ENCODE data around the gene SLC16A10.
"Not testable (repeated sequence)": the region's sequence is repeated elsewhere in the genome, so short reads cannot be mapped to it uniquely, and the experiment has no call there.

Gene SLC16A10

GRCh38 chr6:111219785-111220184 lies 132.5 kb downstream of the SLC16A10 start:
- no peak for DNase-seq (ENCODE audit: low read depth in 2 of 2)

- DNase-seq (ENCODE audit: low read depth in 2 of 2), result no peak
Observed at GRCh38 chr6:111220383-111221031, 133.2 kb downstream of the SLC16A10 start.

- no peak for DNase-seq (ENCODE audit: low read depth in 2 of 2)
Observed at GRCh38 chr6:111221804-111222203, 134.5 kb downstream of the SLC16A10 start.

GRCh38 chr6:111222341-111222740 lies 135.0 kb downstream of the SLC16A10 start:
- DNase-seq (ENCODE audit: low read depth in 2 of 2), result no peak

GRCh38 chr6:111228094-111228493 lies 140.8 kb downstream of the SLC16A10 start:
- DNase-seq (ENCODE audit: low read depth in 2 of 2), result no peak

GRCh38 chr6:111230351-111231089 lies 143.2 kb downstream of the SLC16A10 start:
- no peak for DNase-seq (ENCODE audit: low read depth in 2 of 2)

- no peak for DNase-seq (ENCODE audit: low read depth in 2 of 2)
Observed at GRCh38 chr6:111231090-111231459, 143.8 kb downstream of the SLC16A10 start.

GRCh38 chr6:111237852-111238251 lies 150.5 kb downstream of the SLC16A10 start:
- DNase-seq (ENCODE audit: low read depth in 2 of 2), result no peak

GRCh38 chr6:111238464-111239119 lies 151.3 kb downstream of the SLC16A10 start:
- no peak for DNase-seq (ENCODE audit: low read depth in 2 of 2)

- no peak for DNase-seq (ENCODE audit: low read depth in 2 of 2)
Observed at GRCh38 chr6:111239461-111239860, 152.2 kb downstream of the SLC16A10 start.

- DNase-seq (ENCODE audit: low read depth in 2 of 2), result no peak
Observed at GRCh38 chr6:111242452-111242851, 155.1 kb downstream of the SLC16A10 start.

GRCh38 chr6:111243095-111243494 lies 155.8 kb downstream of the SLC16A10 start:
- no peak for DNase-seq (ENCODE audit: low read depth in 2 of 2)

- DNase-seq (ENCODE audit: low read depth in 2 of 2), result no peak
Observed at GRCh38 chr6:111248789-111249188, 161.5 kb downstream of the SLC16A10 start.

- DNase-seq (ENCODE audit: low read depth in 2 of 2), result no peak
Observed at GRCh38 chr6:111250791-111251354, 163.6 kb downstream of the SLC16A10 start.

GRCh38 chr6:111252726-111253125 lies 165.4 kb downstream of the SLC16A10 start:
- DNase-seq (ENCODE audit: low read depth in 2 of 2), result no peak

- no peak for DNase-seq (ENCODE audit: low read depth in 2 of 2)
Observed at GRCh38 chr6:111254004-111254778, 166.9 kb downstream of the SLC16A10 start.

- DNase-seq (ENCODE audit: low read depth in 2 of 2), result no peak
Observed at GRCh38 chr6:111254779-111255166, 167.5 kb downstream of the SLC16A10 start.

- not testable (repeated sequence) for DNase-seq (ENCODE audit: low read depth in 2 of 2)
Observed at GRCh38 chr6:111255838-111256237, 168.5 kb downstream of the SLC16A10 start.

- DNase-seq (ENCODE audit: low read depth in 2 of 2), result no peak
Observed at GRCh38 chr6:111256646-111257045, 169.3 kb downstream of the SLC16A10 start.

GRCh38 chr6:111258010-111258409 lies 170.7 kb downstream of the SLC16A10 start:
- DNase-seq (ENCODE audit: low read depth in 2 of 2), result no peak

- DNase-seq (ENCODE audit: low read depth in 2 of 2), result no peak
Observed at GRCh38 chr6:111258615-111259088, 171.3 kb downstream of the SLC16A10 start.

Measured in stimulated activated CD8-positive, alpha-beta memory T cell treated with anti-CD3 and anti-CD28 coated beads, Interleukin-7, amount 100 ng/mL, for 1 hour (primary cell).